Activated CD8-positive, alpha-beta memory T cell treated with anti-CD3 and anti-CD28 coated beads, Interleukin-2, amount 10 ng/mL, durations not matched to agents 7 days and 5 days (primary cell): ENCODE results near the gene WNK3. TPM values are rescaled to one million over a fixed set of nuclear protein-coding genes. Genes with fewer than 3 reads are reported as not detected.

Experiments
- ATAC-seq: fragments of 150-1000 bp; cut with Tn5 transposase; one replicate; pipeline ENCODE4 v1.10.0; 2021; ENCODE audit warnings: moderate library complexity
- CTCF ChIA-PET: fragments of 350-600 bp; sonication (Branson Sonifier 250); formaldehyde crosslinking; loops from one replicate; lab custom pipeline; 2021; ENCODE audit warnings: antibody characterized with exemption; lab: Charles Lee
- DNase-seq: peaks from one replicate; pipeline ENCODE4 v3.0.0-alpha.2; 2020
- H3K27ac Mint-ChIP-seq: one replicate; pipeline ENCODE4 v1.8.0; 2021; ENCODE audit warnings: mild to moderate bottlenecking, mixed read lengths
- H3K27me3 Mint-ChIP-seq: one replicate; pipeline ENCODE4 v1.8.0; 2021; ENCODE audit warnings: mixed read lengths
- H3K36me3 Mint-ChIP-seq: one replicate; pipeline ENCODE4 v1.8.0; 2021; ENCODE audit warnings: mild to moderate bottlenecking, mixed read lengths
- H3K4me1 Mint-ChIP-seq: one replicate; pipeline ENCODE4 v1.8.0; 2021; ENCODE audit warnings: mixed read lengths
- H3K4me3 Mint-ChIP-seq: one replicate; pipeline ENCODE4 v1.8.0; 2021; ENCODE audit warnings: mild to moderate bottlenecking, moderate library complexity, mixed read lengths
- H3K9me3 Mint-ChIP-seq: one replicate; pipeline ENCODE4 v1.8.0; 2022; ENCODE audit warnings: low read depth, mixed read lengths
- total RNA-seq, 2 experiments: library from RNA; stranded (reverse); gene quantifications; one replicate each; pipeline ENCODE4 v1.2.3, GENCODE V29; 2021

The WNK3 gene
- total RNA-seq, 2 experiments from 2014 or later = 0.03 to 0.21 TPM

- Mint-ChIP-seq H3K36me3 (no peaks in the 10 kb centered on the region), H3K27ac (no peak overlapping the region), H3K4me3 (no peak overlapping the region), H3K9me3 (no peaks in the 10 kb centered on the region), H3K27me3 (peaks cover 9% of the 10 kb centered on the region), H3K4me1 (no peaks in the 10 kb centered on the region)
- ATAC-seq (no peak), DNase-seq (no peak)
- CTCF ChIA-PET = no interaction called here
Measured at GRCh38 chrX:54294306-54294705, 63.5 kb downstream of the WNK3 start.

GRCh38 chrX:54292755-54293154 lies 65.1 kb downstream of the WNK3 start:
- peaks cover 9% of the 10 kb centered on the region for H3K27me3 Mint-ChIP-seq
- CTCF ChIA-PET = interaction anchor here (0.6 kb wide), 1 partner anchor 199 kb away, joined by 3 read pairs; no protein-coding TSS in a partner anchor
- no peaks in the 10 kb centered on the region for H3K9me3 Mint-ChIP-seq
- H3K4me1 Mint-ChIP-seq = no peaks in the 10 kb centered on the region
- no peaks in the 10 kb centered on the region for H3K36me3 Mint-ChIP-seq
- DNase-seq (no peak), ATAC-seq (no peak)
- no peak overlapping the region for H3K27ac Mint-ChIP-seq
- no peak overlapping the region for H3K4me3 Mint-ChIP-seq

- CTCF ChIA-PET = no interaction called here
- DNase-seq (no peak), ATAC-seq (no peak)
- Mint-ChIP-seq H3K27ac (no peak overlapping the region), H3K27me3 (peaks cover 9% of the 10 kb centered on the region), H3K36me3 (no peaks in the 10 kb centered on the region), H3K4me3 (no peak overlapping the region), H3K9me3 (no peaks in the 10 kb centered on the region), H3K4me1 (no peaks in the 10 kb centered on the region)
Measured at GRCh38 chrX:54291758-54292157, 66.1 kb downstream of the WNK3 start.

- peaks cover 9% of the 10 kb centered on the region for H3K27me3 Mint-ChIP-seq
- H3K9me3 Mint-ChIP-seq = no peaks in the 10 kb centered on the region
- no peak overlapping the region for H3K27ac Mint-ChIP-seq
- CTCF ChIA-PET = no interaction called here
- no peak for DNase-seq
- no peaks in the 10 kb centered on the region for H3K36me3 Mint-ChIP-seq
- H3K4me1 Mint-ChIP-seq = no peaks in the 10 kb centered on the region
- no peak for ATAC-seq
- H3K4me3 Mint-ChIP-seq = no peak overlapping the region
Measured at GRCh38 chrX:54288968-54289367, 68.9 kb downstream of the WNK3 start.

GRCh38 chrX:54288277-54288676 lies 69.6 kb downstream of the WNK3 start:
- Mint-ChIP-seq H3K27me3 (peaks cover 9% of the 10 kb centered on the region), H3K36me3 (no peaks in the 10 kb centered on the region)
- CTCF ChIA-PET = no interaction called here

GRCh38 chrX:54281676-54282075 lies 76.2 kb downstream of the WNK3 start:
- Mint-ChIP-seq H3K36me3 (no peaks in the 10 kb centered on the region), H3K27me3 (no peaks in the 10 kb centered on the region), H3K27ac (no peak overlapping the region), H3K4me3 (no peak overlapping the region), H3K4me1 (no peaks in the 10 kb centered on the region), H3K9me3 (no peaks in the 10 kb centered on the region)
- no peak for ATAC-seq
- CTCF ChIA-PET = no interaction called here
- DNase-seq = no peak

More at GRCh38 chrX:54288277-54288676, 69.6 kb downstream of the WNK3 start:
- DNase-seq = no peak
- no peak overlapping the region for H3K4me3 Mint-ChIP-seq
- no peak overlapping the region for H3K27ac Mint-ChIP-seq
- no peak for ATAC-seq
- no peaks in the 10 kb centered on the region for H3K9me3 Mint-ChIP-seq
- H3K4me1 Mint-ChIP-seq = no peaks in the 10 kb centered on the region

- Mint-ChIP-seq H3K4me1 (no peaks in the 10 kb centered on the region), H3K9me3 (no peaks in the 10 kb centered on the region), H3K4me3 (no peak overlapping the region), H3K27me3 (no peaks in the 10 kb centered on the region), H3K36me3 (no peaks in the 10 kb centered on the region), H3K27ac (no peak overlapping the region)
- CTCF ChIA-PET = no interaction called here
- DNase-seq = no peak
- ATAC-seq = no peak
Measured at GRCh38 chrX:54280466-54280865, 77.4 kb downstream of the WNK3 start.

GRCh38 chrX:54271664-54272063 lies 86.2 kb downstream of the WNK3 start:
- peaks cover 2% of the 10 kb centered on the region for H3K27me3 Mint-ChIP-seq

GRCh38 chrX:54248309-54248708 lies 109.5 kb downstream of the WNK3 start:
- DNase-seq (no peak), ATAC-seq (no peak)
- Mint-ChIP-seq H3K27me3 (peaks cover 6% of the 10 kb centered on the region), H3K36me3 (no peaks in the 10 kb centered on the region), H3K27ac (no peak overlapping the region), H3K4me1 (no peaks in the 10 kb centered on the region), H3K4me3 (no peak overlapping the region), H3K9me3 (no peaks in the 10 kb centered on the region)
- CTCF ChIA-PET = no interaction called here

More at GRCh38 chrX:54271664-54272063, 86.2 kb downstream of the WNK3 start:
- H3K4me1 Mint-ChIP-seq = no peaks in the 10 kb centered on the region
- no peak overlapping the region for H3K4me3 Mint-ChIP-seq
- CTCF ChIA-PET = no interaction called here
- H3K36me3 Mint-ChIP-seq = no peaks in the 10 kb centered on the region
- ATAC-seq = no peak
- H3K27ac Mint-ChIP-seq = no peak overlapping the region
- no peak for DNase-seq
- H3K9me3 Mint-ChIP-seq = no peaks in the 10 kb centered on the region

- Mint-ChIP-seq H3K9me3 (no peaks in the 10 kb centered on the region), H3K4me1 (no peaks in the 10 kb centered on the region), H3K27me3 (peaks cover 6% of the 10 kb centered on the region), H3K36me3 (no peaks in the 10 kb centered on the region), H3K4me3 (no peak overlapping the region), H3K27ac (no peak overlapping the region)
- ATAC-seq (no peak), DNase-seq (no peak)
- CTCF ChIA-PET = no interaction called here
Measured at GRCh38 chrX:54246866-54247265, 111.0 kb downstream of the WNK3 start.

- DNase-seq = no peak
- ATAC-seq = no peak
- no peaks in the 10 kb centered on the region for H3K36me3 Mint-ChIP-seq
- no peak overlapping the region for H3K4me3 Mint-ChIP-seq
- H3K4me1 Mint-ChIP-seq = no peaks in the 10 kb centered on the region
- no peak overlapping the region for H3K27ac Mint-ChIP-seq
- no peaks in the 10 kb centered on the region for H3K27me3 Mint-ChIP-seq
- no peaks in the 10 kb centered on the region for H3K9me3 Mint-ChIP-seq
- CTCF ChIA-PET = no interaction called here
Measured at GRCh38 chrX:54238588-54238987, 119.3 kb downstream of the WNK3 start.

GRCh38 chrX:54237014-54237413 lies 120.8 kb downstream of the WNK3 start:
- ATAC-seq = no peak
- Mint-ChIP-seq H3K9me3 (no peaks in the 10 kb centered on the region), H3K27me3 (no peaks in the 10 kb centered on the region), H3K4me3 (no peak overlapping the region), H3K4me1 (no peaks in the 10 kb centered on the region), H3K36me3 (no peaks in the 10 kb centered on the region), H3K27ac (no peak overlapping the region)
- no peak for DNase-seq
- CTCF ChIA-PET = no interaction called here

GRCh38 chrX:54230435-54231148 lies 127.3 kb downstream of the WNK3 start:
- CTCF ChIA-PET = no interaction called here
- Mint-ChIP-seq H3K27me3 (no peaks in the 10 kb centered on the region), H3K9me3 (no peaks in the 10 kb centered on the region), H3K36me3 (no peaks in the 10 kb centered on the region), H3K4me3 (no peak overlapping the region), H3K4me1 (no peaks in the 10 kb centered on the region), H3K27ac (no peak overlapping the region)
- ATAC-seq = no peak
- no peak for DNase-seq

GRCh38 chrX:54223581-54223980 lies 134.3 kb downstream of the WNK3 start:
- ATAC-seq (no peak), DNase-seq (no peak)
- Mint-ChIP-seq H3K4me1 (no peaks in the 10 kb centered on the region), H3K27ac (no peak overlapping the region), H3K9me3 (no peaks in the 10 kb centered on the region), H3K4me3 (no peak overlapping the region), H3K36me3 (no peaks in the 10 kb centered on the region), H3K27me3 (no peaks in the 10 kb centered on the region)
- CTCF ChIA-PET = no interaction called here
